Skin epidermis (tissue), 12 donors: Measurements from ENCODE around the gene ZSCAN25.

Source experiments
- H3K27ac ChIP-seq, 21 experiments: fragments of 200-600 bp; sonication (generic) in 11 of 21; one replicate each; pipeline ENCODE4 v1.5.0; 2020; ENCODE audit warnings: mild to moderate bottlenecking in 3 of 21, inconsistent platforms in 2 of 21, moderate library complexity in 2 of 21
- H3K4me3 ChIP-seq, 7 experiments: fragments of 200-600 bp; sonication (generic) in 2 of 7; one replicate each; pipeline ENCODE4 v1.5.0; 2020; ENCODE audit warnings: inconsistent platforms in 2 of 7, mild to moderate bottlenecking in 2 of 7, moderate library complexity in 1 of 7

The ZSCAN25 gene

GRCh38 chr7:99679032-99679399 lies 62.3 kb downstream of the ZSCAN25 start:
- Histone ChIP-seq H3K27ac (peak overlapping the region in 6 of 21 experiments; percentile 6 to 59 (median 42)), H3K4me3 (peak overlapping the region in 4 of 7 experiments; percentile 8 to 18 (median 12))

- Histone ChIP-seq H3K4me3 (peak within 1 kb of the TSS in 5 of 7 experiments; percentile 8 to 18 (median 14)), H3K27ac (peak within 1 kb of the TSS in 7 of 21 experiments; percentile 6 to 59 (median 38))
These were observed 62.9 kb downstream of the ZSCAN25 start, which contains the start of gene CYP3A5 for GRCh38 chr7:99679400-99680191. Gene CYP3A5 (minus strand): TSS chr7:99679996. CDS start chr7:99679896, 100 bp downstream.
